Bronchial epithelial cell (primary cell): ENCODE measurements around the gene DDX25. TPM values are rescaled to one million over a fixed set of nuclear protein-coding genes. Genes with fewer than 3 reads are reported as not detected.

Source experiments
- DNase-seq: peaks from one replicate; pipeline ENCODE4 v3.0.0-alpha.2; 2010; ENCODE audit warnings: low read depth
- FAIRE-seq: peaks from 2 replicates; lab custom pipeline; 2011; peaks lifted over from hg19 to GRCh38; lab: Jason Lieb, UNC
- H3K27me3 ChIP-seq: 2 replicates; pipeline ENCODE4 v1.5.1; 2011; ENCODE audit warnings: low read length; ENCODE audit not compliant: control insufficient read depth, insufficient read depth
- H3K36me3 ChIP-seq: 2 replicates; pipeline ENCODE4 v1.5.1; 2011; ENCODE audit warnings: low read length; ENCODE audit not compliant: control insufficient read depth, insufficient read depth
- H3K4me3 ChIP-seq: 2 replicates; pipeline ENCODE4 v1.5.1; 2011; ENCODE audit warnings: mild to moderate bottlenecking, low read depth, low read length, control low read depth
- total RNA-seq: library from RNA; depleted of rRNA; stranded (reverse); fragments of >200 nt; gene quantifications from 2 replicates; pipeline ENCODE4 v1.2.1, GENCODE V29; 2014
- TF ChIP-seq, protein P1 (sequence below): IDR thresholded peaks from 2 replicates; pipeline ENCODE4 v1.5.1; 2011; ENCODE audit warnings: mild to moderate bottlenecking, moderate library complexity, low read length, control low read depth, inconsistent platforms; ENCODE audit not compliant: insufficient read depth, severe bottlenecking

Gene DDX25
- total RNA-seq, 1 donor from 2014 or later, result not detected

DNA sequence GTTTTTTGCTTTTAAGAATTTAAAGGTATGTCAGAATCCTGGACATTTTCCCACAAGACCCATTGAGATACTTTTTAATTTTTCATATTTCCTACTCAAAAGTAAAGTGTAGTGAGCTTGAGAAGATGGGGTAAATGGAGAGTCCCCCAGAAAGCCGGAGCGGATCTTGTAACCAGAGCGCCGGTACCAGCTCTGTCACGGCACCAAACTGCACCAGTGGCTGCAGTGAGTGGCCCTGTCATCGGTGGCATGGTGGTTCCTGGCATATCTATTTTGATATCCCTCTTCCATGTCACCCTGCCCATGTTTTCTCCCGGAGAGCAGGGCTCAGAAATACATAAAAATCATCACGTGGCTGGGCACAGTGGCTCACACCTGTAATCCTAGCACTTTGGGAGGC lies 19.3 kb downstream of the DDX25 start:
- FAIRE-seq (no peak), DNase-seq (no peak)
- H3K27me3 ChIP-seq, result no peaks in the 10 kb centered on the region
- H3K4me3 ChIP-seq, result no peak overlapping the region
- no peaks in the 10 kb centered on the region for H3K36me3 ChIP-seq
- TF ChIP-seq, protein P1, sequence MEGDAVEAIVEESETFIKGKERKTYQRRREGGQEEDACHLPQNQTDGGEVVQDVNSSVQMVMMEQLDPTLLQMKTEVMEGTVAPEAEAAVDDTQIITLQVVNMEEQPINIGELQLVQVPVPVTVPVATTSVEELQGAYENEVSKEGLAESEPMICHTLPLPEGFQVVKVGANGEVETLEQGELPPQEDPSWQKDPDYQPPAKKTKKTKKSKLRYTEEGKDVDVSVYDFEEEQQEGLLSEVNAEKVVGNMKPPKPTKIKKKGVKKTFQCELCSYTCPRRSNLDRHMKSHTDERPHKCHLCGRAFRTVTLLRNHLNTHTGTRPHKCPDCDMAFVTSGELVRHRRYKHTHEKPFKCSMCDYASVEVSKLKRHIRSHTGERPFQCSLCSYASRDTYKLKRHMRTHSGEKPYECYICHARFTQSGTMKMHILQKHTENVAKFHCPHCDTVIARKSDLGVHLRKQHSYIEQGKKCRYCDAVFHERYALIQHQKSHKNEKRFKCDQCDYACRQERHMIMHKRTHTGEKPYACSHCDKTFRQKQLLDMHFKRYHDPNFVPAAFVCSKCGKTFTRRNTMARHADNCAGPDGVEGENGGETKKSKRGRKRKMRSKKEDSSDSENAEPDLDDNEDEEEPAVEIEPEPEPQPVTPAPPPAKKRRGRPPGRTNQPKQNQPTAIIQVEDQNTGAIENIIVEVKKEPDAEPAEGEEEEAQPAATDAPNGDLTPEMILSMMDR, result no peak

DNA sequence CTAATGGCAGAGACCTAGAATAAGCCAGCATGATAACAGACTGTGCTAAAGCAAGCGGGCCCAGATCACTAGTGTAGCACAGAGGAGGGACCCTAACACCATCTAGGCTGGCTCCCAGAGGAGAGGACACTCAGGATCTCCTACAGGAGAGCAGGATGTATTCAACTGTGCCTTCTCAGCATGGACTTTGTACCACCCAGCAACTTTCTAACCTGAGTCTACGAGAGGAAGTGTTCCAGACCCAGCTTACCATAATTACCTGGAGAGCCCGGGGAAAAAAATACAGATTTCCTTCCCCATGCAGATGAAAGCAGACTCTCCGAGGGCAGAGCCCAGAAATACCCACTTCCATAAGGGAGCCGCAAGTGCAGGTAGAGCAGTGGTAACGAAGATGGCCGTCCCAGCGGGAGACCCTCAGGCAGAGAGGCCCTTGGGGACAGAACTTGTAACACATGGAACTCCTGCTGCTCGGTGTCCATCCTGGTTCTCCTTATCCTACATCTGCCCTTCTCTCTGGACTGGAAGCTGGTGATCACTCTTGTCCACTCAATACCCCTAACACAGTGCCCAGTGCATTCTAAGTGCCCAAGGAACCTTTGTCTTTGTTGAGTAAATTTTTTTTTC lies 20.2 kb downstream of the DDX25 start:
- DNase-seq (no peak), FAIRE-seq (no peak)
- Histone ChIP-seq H3K4me3 (no peak overlapping the region), H3K36me3 (no peaks in the 10 kb centered on the region), H3K27me3 (no peaks in the 10 kb centered on the region)
- TF ChIP-seq, protein P1, result no peak

DNA sequence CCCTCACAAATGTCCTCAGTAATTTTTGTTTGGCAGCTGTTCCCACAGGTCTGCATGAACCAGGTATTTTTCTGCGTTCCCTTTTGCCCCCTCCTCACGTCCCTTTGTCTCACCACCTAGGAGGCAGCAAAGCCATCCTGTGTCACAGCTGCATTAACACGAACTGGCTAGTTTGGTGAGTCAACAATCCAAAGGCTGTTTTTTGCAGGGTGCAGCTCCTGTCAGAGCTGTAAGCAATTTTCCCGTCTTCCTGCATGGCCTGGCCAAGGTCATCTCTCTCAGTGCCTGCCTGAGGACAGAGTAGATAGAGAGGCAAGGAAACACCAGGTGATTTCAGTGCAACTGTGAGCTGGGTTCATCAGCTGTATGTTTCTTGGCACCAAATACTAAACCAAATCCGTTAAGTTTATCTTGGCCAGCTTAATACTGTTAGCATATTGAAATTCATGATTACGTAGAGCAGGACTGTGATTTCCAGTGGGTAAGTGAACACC lies 21.0 kb downstream of the DDX25 start:
- DNase-seq (peak; percentile 9), FAIRE-seq (no peak)
- no peak overlapping the region for H3K4me3 ChIP-seq
- H3K27me3 ChIP-seq, result no peaks in the 10 kb centered on the region
- H3K36me3 ChIP-seq, result no peaks in the 10 kb centered on the region
- TF ChIP-seq, protein P1, result no peak

DNA sequence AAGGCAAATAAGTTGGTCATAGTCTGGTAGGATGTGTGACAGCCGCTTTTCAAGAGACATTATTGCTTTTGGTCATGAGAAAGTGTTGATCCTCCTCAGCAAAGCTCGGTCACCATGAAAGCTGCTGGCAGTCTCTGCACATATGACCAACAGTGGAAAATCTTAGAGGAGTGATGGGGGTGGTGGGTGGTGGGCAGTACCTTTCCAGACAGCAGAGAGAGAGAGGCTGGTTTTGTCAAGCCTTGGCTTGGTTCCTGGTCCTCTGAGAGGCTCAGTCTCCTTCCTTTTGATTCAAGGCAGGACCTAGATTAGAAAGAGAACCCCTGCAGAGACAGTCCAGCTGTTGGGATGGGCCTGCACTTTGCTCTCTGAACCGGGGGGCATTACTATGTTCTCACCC lies 21.5 kb downstream of the DDX25 start:
- TF ChIP-seq, protein P1, result no peak
- FAIRE-seq, result no peak
- no peak overlapping the region for H3K4me3 ChIP-seq
- no peaks in the 10 kb centered on the region for H3K36me3 ChIP-seq
- DNase-seq, result no peak
- H3K27me3 ChIP-seq, result no peaks in the 10 kb centered on the region

DNA sequence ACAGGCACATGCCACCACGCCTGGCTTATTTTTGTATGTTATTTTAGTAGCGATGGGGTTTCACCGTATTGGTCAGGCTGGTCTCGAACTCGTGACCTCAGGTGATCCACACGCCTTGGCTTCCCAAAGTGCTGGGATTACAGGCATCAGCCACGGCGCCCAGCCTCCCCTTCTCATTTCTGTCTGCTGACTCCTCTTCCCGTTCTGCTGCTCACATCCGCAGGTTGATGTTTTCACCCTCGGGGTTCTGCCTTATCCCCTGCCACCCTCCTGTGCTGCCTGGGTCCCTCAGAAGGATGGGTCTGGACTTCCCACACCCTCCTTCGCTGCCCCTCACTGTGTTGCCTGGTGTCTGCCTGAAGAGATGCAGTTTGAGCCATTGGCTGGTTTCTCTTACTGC lies 22.4 kb downstream of the DDX25 start:
- FAIRE-seq, result no peak

More for the DNA sequence above, 22.4 kb downstream of the DDX25 start:
- Histone ChIP-seq H3K36me3 (no peaks in the 10 kb centered on the region), H3K27me3 (no peaks in the 10 kb centered on the region), H3K4me3 (no peak overlapping the region)
- TF ChIP-seq, protein P1, result no peak
- no peak for DNase-seq
